GM21723 (cell line): ENCODE data around the gene RTN4RL2.
A peak's percentile ranks its signal among the peaks of the same experiment; 100 is the strongest.

Experiments used
- ATAC-seq: cut with Tn5 transposase; IDR thresholded peaks from one replicate; pipeline ENCODE4 v1.9.1; 2021; ENCODE audit warnings: mild to moderate bottlenecking, moderate library complexity; ENCODE audit not compliant: unreplicated experiment

The RTN4RL2 gene

GRCh38 chr11:57461841-57462489 is 1.6 kb downstream of the RTN4RL2 start:
- ATAC-seq, result no peak

- no peak for ATAC-seq
These were observed 2.3 kb downstream of the RTN4RL2 start for GRCh38 chr11:57462597-57462996.

DNA sequence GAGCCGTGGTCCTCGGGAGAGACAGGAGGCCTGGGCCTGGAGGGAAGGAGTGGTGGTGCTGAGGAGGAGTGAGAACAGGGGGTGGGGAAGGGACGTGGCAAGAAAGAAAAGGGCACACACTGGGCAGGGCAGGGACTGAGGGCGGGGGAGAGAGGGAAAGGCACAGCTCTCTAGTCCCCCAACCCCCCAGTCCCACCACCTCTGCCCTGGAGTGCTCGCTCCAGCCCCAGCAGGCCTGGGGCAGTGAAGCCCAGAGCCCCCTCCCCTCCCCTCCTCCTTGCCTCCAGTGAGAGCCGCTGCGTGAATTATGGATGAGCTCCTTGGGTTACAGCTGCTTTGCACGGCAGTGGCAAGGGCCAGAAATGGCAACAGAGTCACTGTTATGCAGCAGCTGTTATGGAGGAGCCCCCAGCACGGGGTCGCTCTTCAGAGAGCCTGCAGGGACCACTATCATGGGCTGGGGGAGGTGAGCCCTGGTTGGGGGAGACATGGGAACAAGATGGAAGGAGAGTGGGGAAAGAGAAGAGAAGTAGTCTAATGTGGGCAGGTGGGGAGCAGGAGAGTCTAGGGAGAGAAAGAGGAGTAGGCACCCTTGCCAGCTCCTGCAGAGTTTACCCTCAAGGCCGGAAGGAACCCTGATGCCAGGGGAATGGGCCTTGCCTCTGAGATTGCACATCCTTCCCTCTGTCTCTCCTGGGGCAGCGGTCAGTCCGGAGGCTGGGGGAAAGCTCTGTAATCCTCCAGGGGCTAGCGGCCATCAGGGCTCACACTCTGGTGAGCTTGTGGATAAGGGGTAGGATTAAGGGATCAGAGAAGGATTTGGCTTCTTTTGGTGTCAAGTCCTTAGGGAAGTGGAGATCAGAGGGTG is 3.6 kb downstream of the RTN4RL2 start:
- ATAC-seq, result no peak

GRCh38 chr11:57464539-57465181 is 4.3 kb downstream of the RTN4RL2 start:
- ATAC-seq, result no peak

GRCh38 chr11:57466680-57467079 is 6.4 kb downstream of the RTN4RL2 start:
- ATAC-seq, result no peak

- ATAC-seq, result no peak
These were observed 7.3 kb downstream of the RTN4RL2 start for GRCh38 chr11:57467508-57468157.

DNA sequence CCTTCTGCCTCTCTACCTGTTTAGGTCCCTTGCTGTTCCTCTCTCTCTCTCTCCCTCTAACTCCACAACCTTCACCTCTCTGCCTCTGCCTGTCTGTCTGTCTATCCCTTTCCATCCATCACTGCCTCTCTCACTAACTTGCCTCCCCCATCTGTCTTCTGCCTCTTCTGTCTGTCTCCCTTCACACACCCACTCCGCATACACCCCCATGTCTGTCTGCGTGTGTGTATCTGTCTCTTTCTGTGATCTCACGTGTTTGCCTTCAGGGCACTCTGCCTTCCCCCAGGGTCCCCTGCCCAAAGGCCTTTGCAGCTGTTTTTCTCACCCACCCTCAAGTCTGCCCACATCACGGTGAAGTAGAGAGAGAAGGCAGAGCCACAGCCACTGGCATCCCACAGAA is 7.9 kb downstream of the RTN4RL2 start:
- no peak for ATAC-seq

- ATAC-seq, result no peak
These were observed 8.9 kb downstream of the RTN4RL2 start for GRCh38 chr11:57469268-57469667.

GRCh38 chr11:57471496-57471895 is 11.2 kb downstream of the RTN4RL2 start:
- ATAC-seq, result no peak

- ATAC-seq, result no peak
These were observed 13.0 kb downstream of the RTN4RL2 start for GRCh38 chr11:57473285-57473841.

DNA sequence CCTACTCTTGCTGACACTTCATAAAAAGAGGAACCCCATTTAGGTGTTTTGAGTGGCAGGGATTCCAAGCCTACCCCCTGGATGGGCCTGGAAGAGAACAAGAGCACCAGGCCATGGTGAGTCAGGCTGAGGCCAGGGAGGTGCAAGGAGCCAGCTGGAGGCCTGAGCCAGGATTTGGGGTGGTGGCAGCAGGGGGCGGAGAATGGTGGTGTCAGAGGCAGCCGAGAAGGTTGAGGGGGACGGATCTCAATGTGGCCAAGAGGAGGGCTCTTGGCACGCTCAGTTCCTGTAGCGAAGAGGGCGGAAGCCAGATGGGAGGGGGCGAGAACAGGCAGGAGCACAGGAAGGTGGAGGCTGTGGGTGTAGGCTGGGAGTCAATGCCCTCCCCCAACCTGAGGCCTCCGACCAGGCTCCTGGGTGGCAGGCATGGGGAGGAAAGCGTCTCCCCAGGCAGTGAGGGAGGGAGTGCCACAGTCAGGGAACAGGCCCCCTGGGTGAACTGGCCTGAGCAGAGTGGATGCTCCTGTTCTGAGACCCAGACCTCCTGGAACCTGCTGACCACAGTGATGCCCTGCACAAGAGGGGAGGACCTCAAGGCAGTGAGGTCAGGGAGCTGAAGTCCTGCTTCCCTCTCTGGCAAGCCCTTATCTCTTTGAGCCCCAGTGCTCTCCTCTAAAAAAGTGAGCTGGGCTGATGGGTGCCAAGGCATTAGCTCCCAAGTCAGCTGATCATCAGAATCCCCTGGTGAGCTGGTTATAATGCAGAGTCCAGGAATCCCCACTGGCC is 13.9 kb downstream of the RTN4RL2 start:
- no peak for ATAC-seq

- no peak for ATAC-seq
These were observed 14.4 kb downstream of the RTN4RL2 start for GRCh38 chr11:57474803-57475115.

GRCh38 chr11:57475191-57475590 is 14.9 kb downstream of the RTN4RL2 start:
- no peak for ATAC-seq

- no peak for ATAC-seq
These were observed 15.3 kb downstream of the RTN4RL2 start for GRCh38 chr11:57475671-57476046.

DNA sequence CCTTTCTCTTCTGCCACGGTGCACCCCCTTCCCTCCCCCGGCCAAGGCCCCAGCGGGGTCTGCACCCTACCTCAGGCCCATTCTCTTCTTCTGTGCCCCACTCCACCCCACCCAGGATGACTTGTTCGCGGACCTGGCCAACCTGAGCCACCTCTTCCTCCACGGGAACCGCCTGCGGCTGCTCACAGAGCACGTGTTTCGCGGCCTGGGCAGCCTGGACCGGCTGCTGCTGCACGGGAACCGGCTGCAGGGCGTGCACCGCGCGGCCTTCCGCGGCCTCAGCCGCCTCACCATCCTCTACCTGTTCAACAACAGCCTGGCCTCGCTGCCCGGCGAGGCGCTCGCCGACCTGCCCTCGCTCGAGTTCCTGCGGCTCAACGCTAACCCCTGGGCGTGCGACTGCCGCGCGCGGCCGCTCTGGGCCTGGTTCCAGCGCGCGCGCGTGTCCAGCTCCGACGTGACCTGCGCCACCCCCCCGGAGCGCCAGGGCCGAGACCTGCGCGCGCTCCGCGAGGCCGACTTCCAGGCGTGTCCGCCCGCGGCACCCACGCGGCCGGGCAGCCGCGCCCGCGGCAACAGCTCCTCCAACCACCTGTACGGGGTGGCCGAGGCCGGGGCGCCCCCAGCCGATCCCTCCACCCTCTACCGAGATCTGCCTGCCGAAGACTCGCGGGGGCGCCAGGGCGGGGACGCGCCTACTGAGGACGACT is 15.9 kb downstream of the RTN4RL2 start:
- peak; percentile 40 for ATAC-seq

- ATAC-seq, result peak; percentile 60
These were observed 16.6 kb downstream of the RTN4RL2 start for GRCh38 chr11:57476757-57477506.

GRCh38 chr11:57477507-57478189 is 17.3 kb downstream of the RTN4RL2 start:
- no peak for ATAC-seq

- no peak for ATAC-seq
These were observed 18.8 kb downstream of the RTN4RL2 start for GRCh38 chr11:57479021-57479663.
